ENCODE measurements around the gene CYTH1. TPM values are rescaled to one million over a fixed set of nuclear protein-coding genes. Genes with fewer than 3 reads are reported as not detected.

Gene CYTH1
- total RNA-seq, 1 experiment from 2014 or later: 9.7 TPM

- no peak overlapping the region for H2BK15ac ChIP-seq (ENCODE audit: low read depth, low read length)
- Mint-ChIP-seq H3K27me3 (ENCODE audit: low read depth) (peaks cover 2% of the 10 kb centered on the region), H3K9me3 (peaks cover 0 to 2% of the 10 kb centered on the region in 2 experiments; a peak in 3 of 5 replicates), H3K27ac (no peak overlapping the region), H3K36me3 (ENCODE audit: insufficient read depth in 1 of 3, low read depth in 3 of 3) (no peaks in the 10 kb centered on the region), H3K4me3 (no peak overlapping the region), H3K4me1 (peaks cover 4 to 13% of the 10 kb centered on the region in 2 experiments; a peak in 1 of 4 replicates)
- no peak overlapping the region for H4K5ac ChIP-seq (ENCODE audit: insufficient read length, low read depth, low read length)
- TF ChIP-seq, protein P1, sequence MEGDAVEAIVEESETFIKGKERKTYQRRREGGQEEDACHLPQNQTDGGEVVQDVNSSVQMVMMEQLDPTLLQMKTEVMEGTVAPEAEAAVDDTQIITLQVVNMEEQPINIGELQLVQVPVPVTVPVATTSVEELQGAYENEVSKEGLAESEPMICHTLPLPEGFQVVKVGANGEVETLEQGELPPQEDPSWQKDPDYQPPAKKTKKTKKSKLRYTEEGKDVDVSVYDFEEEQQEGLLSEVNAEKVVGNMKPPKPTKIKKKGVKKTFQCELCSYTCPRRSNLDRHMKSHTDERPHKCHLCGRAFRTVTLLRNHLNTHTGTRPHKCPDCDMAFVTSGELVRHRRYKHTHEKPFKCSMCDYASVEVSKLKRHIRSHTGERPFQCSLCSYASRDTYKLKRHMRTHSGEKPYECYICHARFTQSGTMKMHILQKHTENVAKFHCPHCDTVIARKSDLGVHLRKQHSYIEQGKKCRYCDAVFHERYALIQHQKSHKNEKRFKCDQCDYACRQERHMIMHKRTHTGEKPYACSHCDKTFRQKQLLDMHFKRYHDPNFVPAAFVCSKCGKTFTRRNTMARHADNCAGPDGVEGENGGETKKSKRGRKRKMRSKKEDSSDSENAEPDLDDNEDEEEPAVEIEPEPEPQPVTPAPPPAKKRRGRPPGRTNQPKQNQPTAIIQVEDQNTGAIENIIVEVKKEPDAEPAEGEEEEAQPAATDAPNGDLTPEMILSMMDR (conservative IDR thresholded peaks at IDR 0.05): no peak
- H3K27me3 ChIP-seq (ENCODE audit: insufficient read depth, low read length): no peaks in the 10 kb centered on the region; the same call in 1 of the 2 replicates
- no peak overlapping the region for H3K14ac ChIP-seq (ENCODE audit: insufficient read depth, low read length)
- no peak overlapping the region for H3K4ac ChIP-seq (ENCODE audit: low read depth, low read length)
- H3K79me1 ChIP-seq (ENCODE audit: insufficient read depth, low read depth, low read length, poor library complexity, severe bottlenecking): no peaks in the 10 kb centered on the region
- no peak overlapping the region for H2BK20ac ChIP-seq (ENCODE audit: low read depth, low read length, poor library complexity, severe bottlenecking)
- no peaks in the 10 kb centered on the region for H3K9me3 ChIP-seq (ENCODE audit: control insufficient read depth, low read depth, low read length)
- no peak overlapping the region for H3K56ac ChIP-seq (ENCODE audit: insufficient read length, low read depth, low read length)
- no peak overlapping the region for H3T11ph ChIP-seq (ENCODE audit: low read length)
- no peak overlapping the region for H2AK5ac ChIP-seq (ENCODE audit: insufficient read length, low read length)
- no peak overlapping the region for H4K91ac ChIP-seq (ENCODE audit: insufficient read length, low read depth, low read length)
- no peak overlapping the region for H3K9ac ChIP-seq (ENCODE audit: extremely low read depth, insufficient read length, low read length)
- no peak for DNase-seq
- H2BK12ac ChIP-seq (ENCODE audit: insufficient read length, low read depth, low read length): no peak overlapping the region
- H3K4me2 ChIP-seq (ENCODE audit: insufficient read depth, insufficient read length, low read length): no peak overlapping the region
- no peak overlapping the region for H2AFZ ChIP-seq (ENCODE audit: low read length)
- no peak overlapping the region for H3K18ac ChIP-seq (ENCODE audit: insufficient read length, low read depth, low read length)
- H3K4me1 ChIP-seq (ENCODE audit: insufficient read depth, low read length): no peaks in the 10 kb centered on the region
- no peaks in the 10 kb centered on the region for H4K20me1 ChIP-seq (ENCODE audit: control insufficient read depth, insufficient read depth, insufficient read length)
- no peak overlapping the region for H2BK5ac ChIP-seq (ENCODE audit: insufficient read length, low read length)
- H3K23ac ChIP-seq (ENCODE audit: insufficient read length, low read depth, low read length): no peak overlapping the region
- H2BK120ac ChIP-seq (ENCODE audit: low read depth, low read length, poor library complexity, severe bottlenecking): no peak overlapping the region
- no peak overlapping the region for H4K8ac ChIP-seq (replicated peaks; ENCODE audit: insufficient read length, low read depth, low read length)
- no peak overlapping the region for H3K27ac ChIP-seq (ENCODE audit: insufficient read length, low read depth, low read length)
- WGBS (ENCODE audit: extremely low coverage, insufficient read length, low lambda C conversion rate): no CpG with 5 or more reads among the region's 30 CpGs
- no peaks in the 10 kb centered on the region for H3K79me2 ChIP-seq (ENCODE audit: insufficient read depth, low read length)
- no peaks in the 10 kb centered on the region for H3K23me2 ChIP-seq (ENCODE audit: insufficient read length, low read depth, low read length, poor library complexity, severe bottlenecking)
Observed at GRCh38 chr17:78645421-78646295, 136.4 kb downstream of the CYTH1 start.
